ENCODE measurements around the gene DNAJC30. TPM values are rescaled to one million over a fixed set of nuclear protein-coding genes. Genes with fewer than 3 reads are reported as not detected.
"Not testable (repeated sequence)": the region's sequence is repeated elsewhere in the genome, so short reads cannot be mapped to it uniquely, and the experiment has no call there.

Gene DNAJC30
- total and polyA plus RNA-seq, 2 donors from 2014 or later: 15.0 to 28.6 TPM

GRCh38 chr7:73722785-73723184, 39.5 kb upstream of the DNAJC30 start:
- FAIRE-seq: no peak
- no peak for TF ChIP-seq CTCF (IDR thresholded peaks at IDR 0.05; ENCODE audit: borderline replicate concordance, extremely low read depth, insufficient read depth)
- H3K4me3 ChIP-seq (ENCODE audit: low read length in 3 of 3): no peak overlapping the region
- H3K9ac ChIP-seq (ENCODE audit: low read length in 3 of 3): no peak overlapping the region
- peaks cover 0 to 1% (median 0%) of the 10 kb centered on the region in 3 donors for H3K9me3 ChIP-seq (ENCODE audit: control insufficient read depth in 2 of 3, insufficient read depth in 1 of 3, low read length in 3 of 3)
- no peak for DNase-seq
- H3K27me3 ChIP-seq (ENCODE audit: control insufficient read depth, insufficient read depth, low read length): no peaks in the 10 kb centered on the region
- intact Hi-C loops (cut with DNase I): no loop called here
- H3K36me3 ChIP-seq (ENCODE audit: control insufficient read depth in 2 of 3, insufficient read depth in 3 of 3, low read length in 3 of 3): no peaks in the 10 kb centered on the region
- peaks cover 0 to 7% (median 0%) of the 10 kb centered on the region in 3 donors for H3K4me1 ChIP-seq (ENCODE audit: control insufficient read depth in 2 of 3, insufficient read depth in 2 of 3, low read depth in 1 of 3, low read length in 3 of 3)
- H3K27ac ChIP-seq (ENCODE audit: low read depth in 2 of 2, low read length in 2 of 2): no peak overlapping the region

- intact Hi-C loops (cut with DNase I); H3K27me3 ChIP-seq (ENCODE audit: control insufficient read depth, insufficient read depth, low read length); FAIRE-seq; H3K4me1 ChIP-seq (ENCODE audit: control insufficient read depth in 2 of 3, insufficient read depth in 2 of 3, low read depth in 1 of 3, low read length in 3 of 3); H3K9me3 ChIP-seq (ENCODE audit: control insufficient read depth in 2 of 3, insufficient read depth in 1 of 3, low read length in 3 of 3); H3K27ac ChIP-seq (ENCODE audit: low read depth in 2 of 2, low read length in 2 of 2); H3K9ac ChIP-seq (ENCODE audit: low read length in 3 of 3); H3K4me3 ChIP-seq (ENCODE audit: low read length in 3 of 3); DNase-seq; H3K36me3 ChIP-seq (ENCODE audit: control insufficient read depth in 2 of 3, insufficient read depth in 3 of 3, low read length in 3 of 3): not testable (repeated sequence)
Observed at GRCh38 chr7:73722182-73722581, 38.9 kb upstream of the DNAJC30 start.

GRCh38 chr7:73721377-73721817, 38.1 kb upstream of the DNAJC30 start:
- Histone ChIP-seq H3K9ac (ENCODE audit: low read length in 3 of 3) (no peak overlapping the region), H3K4me3 (ENCODE audit: low read length in 3 of 3) (no peak overlapping the region), H3K27me3 (ENCODE audit: control insufficient read depth, insufficient read depth, low read length) (no peaks in the 10 kb centered on the region), H3K4me1 (ENCODE audit: control insufficient read depth in 2 of 3, insufficient read depth in 2 of 3, low read depth in 1 of 3, low read length in 3 of 3) (peaks cover 0 to 8% (median 0%) of the 10 kb centered on the region in 3 donors), H3K9me3 (ENCODE audit: control insufficient read depth in 2 of 3, insufficient read depth in 1 of 3, low read length in 3 of 3) (peaks cover 0 to 1% (median 0%) of the 10 kb centered on the region in 3 donors), H3K27ac (ENCODE audit: low read depth in 2 of 2, low read length in 2 of 2) (no peak overlapping the region), H3K36me3 (ENCODE audit: control insufficient read depth in 2 of 3, insufficient read depth in 3 of 3, low read length in 3 of 3) (no peaks in the 10 kb centered on the region)
- intact Hi-C loops (cut with DNase I): no loop called here
- FAIRE-seq (no peak), DNase-seq (peak in 1 of 5 donors; percentile 50)
- TF ChIP-seq CTCF (IDR thresholded peaks at IDR 0.05; ENCODE audit: borderline replicate concordance, extremely low read depth, insufficient read depth): no peak

GRCh38 chr7:73720443-73720842, 37.2 kb upstream of the DNAJC30 start:
- FAIRE-seq; H3K4me1 ChIP-seq (ENCODE audit: control insufficient read depth in 2 of 3, insufficient read depth in 2 of 3, low read depth in 1 of 3, low read length in 3 of 3); intact Hi-C loops (cut with DNase I): not testable (repeated sequence)

More at GRCh38 chr7:73720443-73720842, 37.2 kb upstream of the DNAJC30 start:
- not testable (repeated sequence) for H3K27me3 ChIP-seq (ENCODE audit: control insufficient read depth, insufficient read depth, low read length); H3K9ac ChIP-seq (ENCODE audit: low read length in 3 of 3); H3K4me3 ChIP-seq (ENCODE audit: low read length in 3 of 3); DNase-seq; H3K9me3 ChIP-seq (ENCODE audit: control insufficient read depth in 2 of 3, insufficient read depth in 1 of 3, low read length in 3 of 3); H3K36me3 ChIP-seq (ENCODE audit: control insufficient read depth in 2 of 3, insufficient read depth in 3 of 3, low read length in 3 of 3); H3K27ac ChIP-seq (ENCODE audit: low read depth in 2 of 2, low read length in 2 of 2)

Measured in kidney (tissue), 14 donors.